Dendritic cell treated with granulocyte-macrophage colony-stimulating factor and Interleukin-4, amounts not matched to agents 40 ng/mL and 50 ng/mL, for 4 days (primary cell): ENCODE measurements around the gene CFAP90.

Experiments
- H3K27ac Mint-ChIP-seq: one replicate; pipeline ENCODE4 v1.8.0; 2022; ENCODE audit warnings: mild to moderate bottlenecking, mixed read lengths
- H3K27me3 Mint-ChIP-seq: one replicate; pipeline ENCODE4 v1.8.0; 2022; ENCODE audit warnings: mild to moderate bottlenecking, mixed read lengths
- H3K36me3 Mint-ChIP-seq: one replicate; pipeline ENCODE4 v1.8.0; 2022; ENCODE audit warnings: low read depth, mixed read lengths
- H3K4me1 Mint-ChIP-seq: one replicate; pipeline ENCODE4 v1.8.0; 2022; ENCODE audit warnings: low read depth, mixed read lengths
- H3K4me3 Mint-ChIP-seq: one replicate; pipeline ENCODE4 v1.8.0; 2022; ENCODE audit warnings: mild to moderate bottlenecking, moderate library complexity, mixed read lengths
- H3K9me3 Mint-ChIP-seq: one replicate; pipeline ENCODE4 v1.8.0; 2022; ENCODE audit warnings: mixed read lengths
- intact Hi-C: fragments of 100-400 bp; cut with micrococcal nuclease; formaldehyde crosslinking; loops from one replicate; pipeline ENCODE4 v1.15.0; 2022

Gene CFAP90

GRCh38 chr5:7850395-7851239 is at the start of gene CFAP90:
Gene CFAP90 (minus strand): TSS chr5:7851133. CDS start chr5:7851021, 112 bp downstream.
- intact Hi-C loops: no loop called here
- Mint-ChIP-seq H3K36me3 (no peaks in the 10 kb centered on the region), H3K27ac (no peak within 1 kb of the TSS), H3K9me3 (no peaks in the 10 kb centered on the region), H3K4me1 (peaks cover 5% of the 10 kb centered on the region), H3K4me3 (peak within 1 kb of the TSS; percentile 67), H3K27me3 (peaks cover 67% of the 10 kb centered on the region)

GRCh38 chr5:7897014-7897600 is 46.2 kb upstream of the CFAP90 start:
- Mint-ChIP-seq H3K4me1 (peaks cover 9% of the 10 kb centered on the region), H3K4me3 (no peak overlapping the region), H3K27me3 (no peaks in the 10 kb centered on the region), H3K27ac (peak overlapping the region; percentile 51), H3K9me3 (no peaks in the 10 kb centered on the region), H3K36me3 (peaks cover 92% of the 10 kb centered on the region)
- intact Hi-C loops: no loop called here

GRCh38 chr5:7894860-7895259 is 43.9 kb upstream of the CFAP90 start:
- Mint-ChIP-seq H3K9me3 (no peaks in the 10 kb centered on the region), H3K36me3 (peaks cover 88% of the 10 kb centered on the region), H3K27me3 (no peaks in the 10 kb centered on the region), H3K4me3 (no peak overlapping the region), H3K27ac (no peak overlapping the region), H3K4me1 (peaks cover 9% of the 10 kb centered on the region)
- intact Hi-C loops: no loop called here

- Mint-ChIP-seq H3K36me3 (peaks cover 88% of the 10 kb centered on the region), H3K4me1 (peaks cover 9% of the 10 kb centered on the region), H3K27me3 (no peaks in the 10 kb centered on the region), H3K9me3 (no peaks in the 10 kb centered on the region), H3K27ac (no peak overlapping the region), H3K4me3 (no peak overlapping the region)
- intact Hi-C loops: no loop called here
These were observed 43.5 kb upstream of the CFAP90 start for GRCh38 chr5:7894439-7894838.

GRCh38 chr5:7888901-7889300 is 38.0 kb upstream of the CFAP90 start:
- Mint-ChIP-seq H3K27me3 (no peaks in the 10 kb centered on the region), H3K36me3 (peaks cover 93% of the 10 kb centered on the region), H3K27ac (no peak overlapping the region), H3K9me3 (no peaks in the 10 kb centered on the region), H3K4me1 (peaks cover 1% of the 10 kb centered on the region), H3K4me3 (no peak overlapping the region)
- intact Hi-C loops: no loop called here

- no peaks in the 10 kb centered on the region for H3K27me3 Mint-ChIP-seq
- H3K27ac Mint-ChIP-seq: no peak overlapping the region
- no peaks in the 10 kb centered on the region for H3K9me3 Mint-ChIP-seq
- peaks cover 3% of the 10 kb centered on the region for H3K4me1 Mint-ChIP-seq
- H3K4me3 Mint-ChIP-seq: no peak overlapping the region
- intact Hi-C loops: no loop called here
- H3K36me3 Mint-ChIP-seq: peaks cover 90% of the 10 kb centered on the region
These were observed 36.0 kb upstream of the CFAP90 start for GRCh38 chr5:7886849-7887475.

- no peak overlapping the region for H3K27ac Mint-ChIP-seq
- H3K27me3 Mint-ChIP-seq: no peaks in the 10 kb centered on the region
- H3K36me3 Mint-ChIP-seq: peaks cover 97% of the 10 kb centered on the region
- H3K9me3 Mint-ChIP-seq: no peaks in the 10 kb centered on the region
- peaks cover 20% of the 10 kb centered on the region for H3K4me1 Mint-ChIP-seq
- H3K4me3 Mint-ChIP-seq: no peak overlapping the region
- intact Hi-C loops: no loop called here
These were observed 33.7 kb upstream of the CFAP90 start for GRCh38 chr5:7884491-7885267.

- H3K4me3 Mint-ChIP-seq: no peak overlapping the region
- peaks cover 36% of the 10 kb centered on the region for H3K4me1 Mint-ChIP-seq
- no peaks in the 10 kb centered on the region for H3K9me3 Mint-ChIP-seq
- H3K27ac Mint-ChIP-seq: no peak overlapping the region
- intact Hi-C loops: no loop called here
- peaks cover 92% of the 10 kb centered on the region for H3K36me3 Mint-ChIP-seq
- no peaks in the 10 kb centered on the region for H3K27me3 Mint-ChIP-seq
These were observed 32.0 kb upstream of the CFAP90 start for GRCh38 chr5:7882926-7883325.

GRCh38 chr5:7881816-7882215 is 30.9 kb upstream of the CFAP90 start:
- intact Hi-C loops: no loop called here
- Mint-ChIP-seq H3K4me1 (peaks cover 42% of the 10 kb centered on the region), H3K36me3 (peaks cover 92% of the 10 kb centered on the region), H3K27ac (no peak overlapping the region), H3K9me3 (no peaks in the 10 kb centered on the region), H3K27me3 (no peaks in the 10 kb centered on the region), H3K4me3 (no peak overlapping the region)

GRCh38 chr5:7881091-7881490 is 30.2 kb upstream of the CFAP90 start:
- H3K9me3 Mint-ChIP-seq: no peaks in the 10 kb centered on the region
- H3K27ac Mint-ChIP-seq: peak overlapping the region; percentile 66
- intact Hi-C loops: no loop called here
- H3K4me3 Mint-ChIP-seq: no peak overlapping the region
- H3K4me1 Mint-ChIP-seq: peaks cover 49% of the 10 kb centered on the region
- H3K27me3 Mint-ChIP-seq: no peaks in the 10 kb centered on the region
- peaks cover 92% of the 10 kb centered on the region for H3K36me3 Mint-ChIP-seq

- H3K27me3 Mint-ChIP-seq: no peaks in the 10 kb centered on the region
These were observed 27.5 kb upstream of the CFAP90 start for GRCh38 chr5:7878381-7878873.

GRCh38 chr5:7877851-7878250 is 26.9 kb upstream of the CFAP90 start:
- Mint-ChIP-seq H3K4me3 (no peak overlapping the region), H3K36me3 (peaks cover 84% of the 10 kb centered on the region), H3K4me1 (peaks cover 62% of the 10 kb centered on the region), H3K27me3 (no peaks in the 10 kb centered on the region), H3K9me3 (no peaks in the 10 kb centered on the region), H3K27ac (peak overlapping the region; percentile 61)
- intact Hi-C loops: no loop called here

More at GRCh38 chr5:7878381-7878873, 27.5 kb upstream of the CFAP90 start:
- no peak overlapping the region for H3K4me3 Mint-ChIP-seq
- peak overlapping the region; percentile 61 for H3K27ac Mint-ChIP-seq
- no peaks in the 10 kb centered on the region for H3K9me3 Mint-ChIP-seq
- H3K4me1 Mint-ChIP-seq: peaks cover 57% of the 10 kb centered on the region
- peaks cover 84% of the 10 kb centered on the region for H3K36me3 Mint-ChIP-seq
- intact Hi-C loops: no loop called here

- Mint-ChIP-seq H3K36me3 (peaks cover 85% of the 10 kb centered on the region), H3K4me3 (no peak overlapping the region), H3K4me1 (peaks cover 68% of the 10 kb centered on the region), H3K27me3 (no peaks in the 10 kb centered on the region), H3K27ac (no peak overlapping the region), H3K9me3 (no peaks in the 10 kb centered on the region)
- intact Hi-C loops: no loop called here
These were observed 25.9 kb upstream of the CFAP90 start for GRCh38 chr5:7876867-7877266.
